Coronary artery (tissue), 2 donors: Measurements from ENCODE around the gene KCTD21.

ENCODE experiments used
- DNase-seq: peaks from one replicate; pipeline ENCODE4 v3.0.0-alpha.2; 2017; ENCODE audit warnings: low spot score
- H3K27ac ChIP-seq, 2 donors: fragments of 200-600 bp; sonication (generic); one replicate each; pipeline ENCODE4 v1.5.1; 2016 to 2019
- H3K4me3 ChIP-seq: fragments of 200-600 bp; sonication (generic); 2 replicates; pipeline ENCODE4 v1.5.1; 2016; ENCODE audit warnings: mild to moderate bottlenecking, moderate library complexity
- CTCF ChIP-seq: fragments of 200-600 bp; sonication (generic); IDR thresholded peaks from one replicate; pipeline ENCODE4 v1.5.1; 2019; ENCODE audit warnings: antibody characterized with exemption

KCTD21 gene

GRCh38 chr11:78217650-78218541 is 29.5 kb upstream of the KCTD21 start:
- TF ChIP-seq CTCF: no peak
- DNase-seq: peak; percentile 69
- H3K27ac ChIP-seq: no peak overlapping the region
- no peak overlapping the region for H3K4me3 ChIP-seq

GRCh38 chr11:78216571-78217287 is 28.3 kb upstream of the KCTD21 start:
- no peak overlapping the region for H3K4me3 ChIP-seq
- H3K27ac ChIP-seq: peak overlapping the region in 1 of 2 donors; percentile 18
- no peak for TF ChIP-seq CTCF
- peak; percentile 41 for DNase-seq

- peak overlapping the region in 1 of 2 donors; percentile 18 for H3K27ac ChIP-seq
- DNase-seq: no peak
- no peak for TF ChIP-seq CTCF
- H3K4me3 ChIP-seq: no peak overlapping the region
Observed at GRCh38 chr11:78216021-78216420, 27.6 kb upstream of the KCTD21 start.

GRCh38 chr11:78214331-78215194 is 26.1 kb upstream of the KCTD21 start:
- Histone ChIP-seq H3K27ac (peak overlapping the region in 1 of 2 donors; percentile 47), H3K4me3 (no peak overlapping the region)
- peak; percentile 68 for DNase-seq
- TF ChIP-seq CTCF: no peak

- TF ChIP-seq CTCF: no peak
- peak; percentile 73 for DNase-seq
- no peak overlapping the region for H3K4me3 ChIP-seq
- H3K27ac ChIP-seq: peak overlapping the region in 1 of 2 donors; percentile 47
Observed at GRCh38 chr11:78213526-78214330, 25.3 kb upstream of the KCTD21 start.
